Kasumi-1 (cell line): ENCODE results near the gene HOXA3.

Source experiments
- DNase-seq, 2 experiments: peaks; one replicate each; lab custom pipeline; 2025; lab: John Stamatoyannopoulos, UW

The HOXA3 gene

DNA sequence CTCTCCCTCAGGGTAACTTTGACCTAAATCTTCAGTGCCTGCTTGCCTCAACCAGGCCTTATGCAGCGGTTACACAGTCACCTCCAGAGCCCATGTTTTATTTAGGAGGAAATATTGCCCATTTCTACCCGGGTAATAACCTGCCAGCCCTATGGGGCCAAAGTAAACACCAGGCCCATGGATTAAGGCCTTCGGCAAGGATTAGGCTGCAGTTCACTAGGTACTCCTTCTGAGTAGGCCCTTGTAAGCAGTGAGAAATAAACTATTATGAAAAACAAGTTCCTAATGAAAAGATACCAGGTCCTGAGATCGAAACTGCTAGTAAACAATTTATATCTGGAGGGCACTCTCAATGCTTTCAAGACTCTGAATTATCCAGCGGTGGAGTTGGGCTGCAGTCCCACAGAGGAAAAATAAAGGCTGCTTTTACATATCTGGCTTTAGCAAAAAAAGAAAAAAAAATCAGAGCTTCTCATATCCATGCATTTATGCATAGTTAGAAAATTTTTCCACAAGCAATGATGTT lies 25.5 kb upstream of the HOXA3 start:
- no peak for DNase-seq

DNA sequence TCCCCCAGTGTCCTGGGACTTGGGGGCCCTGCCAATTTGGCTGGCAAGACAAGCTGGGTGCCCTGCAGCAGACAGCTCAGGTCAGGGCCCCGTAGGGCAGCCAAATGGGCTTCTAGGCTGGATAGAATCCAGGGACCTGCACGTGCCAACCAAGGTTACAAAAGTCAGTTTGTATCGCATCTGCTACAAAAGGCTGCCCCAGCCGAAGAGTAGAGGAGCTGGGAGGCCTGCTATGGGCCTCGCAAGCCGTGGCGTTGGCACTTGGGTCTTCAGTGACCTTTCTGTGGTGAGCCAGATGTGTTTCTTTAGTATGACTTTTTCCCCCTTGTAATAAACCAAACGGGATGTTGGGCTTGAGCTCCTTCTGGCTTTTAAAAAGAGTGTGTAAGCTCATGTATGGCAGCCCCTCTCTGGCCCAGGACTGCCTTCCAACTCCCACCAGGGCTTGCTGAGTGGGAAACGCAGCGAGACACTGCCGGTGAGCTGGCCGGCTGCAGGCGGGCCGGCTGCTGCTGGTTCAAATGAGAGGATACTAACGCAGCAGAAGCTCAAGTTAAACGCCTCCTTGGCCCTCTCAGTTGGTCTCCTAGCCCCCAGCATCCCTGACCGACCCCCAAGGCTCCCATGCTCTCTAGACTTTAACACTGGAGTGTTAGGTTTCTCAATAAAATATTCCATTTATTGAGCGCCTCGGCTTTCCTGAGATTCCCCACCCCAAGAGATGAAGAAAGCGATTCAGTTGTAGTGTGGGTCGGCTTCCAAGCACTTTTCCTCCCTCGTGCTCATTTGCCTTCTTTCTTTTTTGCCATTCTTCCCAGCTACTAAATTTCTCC lies 24.8 kb upstream of the HOXA3 start:
- DNase-seq, result no peak

DNA sequence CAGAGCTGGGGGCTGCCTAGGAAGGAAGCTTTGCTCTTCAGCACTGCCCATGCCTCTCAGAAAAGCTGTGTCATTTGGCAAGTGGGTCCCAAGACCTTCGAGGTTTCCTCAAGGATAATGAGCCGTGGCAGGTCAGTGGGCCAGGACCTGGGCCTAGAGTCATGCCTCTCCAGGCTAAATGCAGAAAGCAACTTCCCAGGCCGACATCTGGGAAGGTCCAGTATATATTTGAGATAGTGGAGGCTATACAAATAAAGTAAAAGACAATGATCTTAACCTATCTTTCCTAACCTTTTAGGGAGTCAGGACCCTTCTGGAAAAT lies 24.1 kb upstream of the HOXA3 start:
- no peak for DNase-seq

DNA sequence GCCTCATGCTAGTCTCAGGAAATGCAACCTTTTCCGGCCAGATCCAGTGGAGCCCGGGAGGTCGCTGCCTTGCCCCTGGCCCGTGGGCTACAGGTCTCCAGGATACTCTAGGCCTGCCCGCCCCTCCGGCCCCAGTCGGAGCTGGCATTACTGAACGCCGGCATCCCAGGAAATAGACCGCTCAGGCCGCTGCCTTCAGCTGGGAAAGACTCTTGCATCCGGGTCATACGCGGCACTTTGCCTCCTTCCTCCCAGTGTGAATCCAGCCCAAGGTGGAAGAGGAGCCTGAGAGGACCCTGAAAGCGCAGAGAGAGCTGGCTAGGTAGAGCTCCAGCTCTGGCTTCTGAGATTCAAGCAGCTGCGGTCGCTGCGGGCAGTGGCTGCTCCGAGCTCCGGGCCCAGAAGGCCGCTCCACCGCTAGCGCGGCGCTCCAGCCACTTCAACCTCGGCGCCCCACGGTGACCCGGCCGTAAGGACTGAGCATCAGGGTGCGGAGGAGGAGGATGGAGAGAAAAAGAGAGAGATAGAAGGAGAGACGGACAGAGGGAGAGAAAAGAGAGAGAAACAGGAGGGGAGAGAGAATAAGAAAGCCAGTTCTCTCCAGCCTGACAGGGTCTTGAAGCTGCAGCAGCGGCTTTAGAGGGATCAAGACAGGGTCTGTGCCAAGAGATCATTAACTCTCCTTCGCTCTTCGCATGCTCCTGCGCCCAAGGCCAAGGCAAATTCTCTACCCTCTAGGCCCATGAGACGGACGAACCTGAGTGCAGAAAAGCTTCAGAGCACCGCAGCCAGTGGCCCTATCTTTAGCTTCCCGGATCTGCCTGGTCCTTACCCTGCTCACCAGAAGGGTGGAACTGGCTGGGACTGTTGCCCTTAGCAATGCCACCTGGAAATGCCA lies 23.5 kb upstream of the HOXA3 start:
- no peak for DNase-seq

DNA sequence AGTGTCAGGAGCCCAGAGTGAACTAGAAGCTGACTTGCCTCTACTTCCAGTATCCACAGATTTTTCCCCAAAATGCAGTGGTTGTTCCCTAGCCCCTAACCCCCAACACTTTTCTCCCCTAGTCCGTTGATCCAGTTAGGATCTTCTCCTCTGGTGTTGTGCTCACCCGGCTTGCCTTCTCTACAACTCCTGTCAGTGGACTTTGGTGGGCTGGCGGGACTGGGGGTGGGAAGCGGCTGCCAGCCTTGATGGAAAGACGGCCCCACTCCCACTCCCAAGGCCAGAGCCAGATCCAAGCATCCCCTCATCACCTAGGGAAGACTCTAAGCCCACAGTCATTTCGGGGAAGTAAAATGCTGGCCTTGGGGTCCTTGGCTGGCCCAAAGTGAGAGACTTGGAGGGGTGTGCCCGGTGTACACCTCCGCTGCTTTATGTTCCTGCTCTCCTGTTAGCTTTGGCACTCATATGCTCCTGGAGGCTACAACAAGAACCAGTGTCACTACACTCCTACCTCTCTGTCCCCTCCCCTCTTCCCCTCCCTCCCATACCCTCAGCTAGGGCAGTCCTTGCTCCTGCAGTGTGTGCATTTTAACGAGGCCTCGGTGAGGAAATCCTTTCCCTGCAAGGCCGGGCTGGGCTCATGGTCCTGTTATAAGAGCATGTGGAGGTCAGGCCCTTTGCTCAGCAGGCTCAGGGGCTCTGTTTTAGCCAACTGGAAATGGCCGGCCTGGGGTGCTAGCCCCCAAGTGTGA lies 22.7 kb upstream of the HOXA3 start:
- DNase-seq, result no peak

DNA sequence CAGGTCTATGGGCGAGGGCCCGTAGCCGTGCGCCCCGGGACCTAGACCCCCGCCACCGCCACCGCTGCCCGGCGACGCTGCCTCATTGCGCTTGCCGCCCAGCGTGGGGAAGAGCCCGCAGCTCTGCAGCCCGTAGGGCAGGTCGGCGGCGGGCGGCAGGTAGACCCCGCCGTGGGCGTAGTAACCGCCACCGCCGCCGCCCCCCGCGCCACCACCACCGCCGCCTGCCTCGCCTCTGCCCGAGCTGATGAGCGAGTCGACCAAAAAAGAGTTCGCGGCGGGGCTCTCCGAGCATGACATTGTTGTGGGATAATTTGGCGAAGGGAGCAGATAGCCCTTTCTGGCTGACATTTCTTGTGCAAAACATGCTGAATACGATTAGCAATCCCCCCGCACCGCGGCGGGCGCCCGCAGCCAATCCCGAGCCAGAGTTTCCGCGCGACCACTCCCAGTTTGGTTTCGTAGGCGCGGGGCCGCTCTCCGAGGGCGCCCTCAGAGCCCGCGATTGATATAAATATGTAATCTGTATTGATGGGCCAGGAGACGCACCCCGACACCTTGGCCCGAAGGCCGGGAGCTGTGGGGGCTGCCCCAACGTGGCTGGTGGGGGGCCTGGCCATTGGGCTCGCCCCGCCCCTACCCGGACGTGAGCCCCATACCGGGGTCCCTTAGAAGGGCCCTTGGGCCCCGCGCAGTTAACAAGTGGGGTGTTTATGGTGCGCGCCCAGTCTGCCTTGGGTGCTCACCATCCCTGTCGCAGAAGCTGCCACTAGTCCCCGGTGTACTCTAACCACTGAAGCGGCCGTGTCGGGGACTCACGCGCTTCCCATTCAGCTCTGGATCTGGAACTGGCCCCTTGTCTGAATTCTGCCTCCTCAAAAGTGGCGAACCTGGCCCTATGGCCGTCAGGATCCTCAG lies 21.8 kb upstream of the HOXA3 start, which contains the start of gene HOXA10:
Gene HOXA10, minus strand, starts transcription at position 365 of the 918 bp plus-strand sequence. Its CDS starts 14 bp downstream, at position 351.
- DNase-seq, result no peak

DNA sequence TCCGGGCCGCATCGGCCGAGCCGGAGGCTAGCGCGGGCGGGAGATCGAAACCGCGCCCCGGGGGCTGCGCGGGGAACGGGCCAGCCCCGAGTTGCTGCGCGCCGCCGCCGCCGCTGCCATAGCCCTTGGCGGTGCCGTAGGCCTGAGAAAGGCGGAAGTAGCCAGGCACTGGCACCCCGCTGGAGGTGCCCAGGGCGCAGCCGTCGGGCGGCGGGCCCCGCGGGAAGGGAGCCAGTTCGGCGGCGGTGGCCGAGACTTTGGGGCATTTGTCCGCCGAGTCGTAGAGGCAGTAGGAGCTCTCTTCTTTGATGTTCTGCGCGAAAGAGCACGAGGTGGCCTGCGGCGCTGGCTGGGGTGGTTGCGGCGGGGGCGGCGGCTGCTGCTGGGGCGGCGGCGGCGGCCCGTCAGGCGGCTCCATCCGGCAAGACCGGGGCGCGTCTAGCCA lies 21.1 kb upstream of the HOXA3 start:
- peak; percentile 60 to 70 for DNase-seq

DNA sequence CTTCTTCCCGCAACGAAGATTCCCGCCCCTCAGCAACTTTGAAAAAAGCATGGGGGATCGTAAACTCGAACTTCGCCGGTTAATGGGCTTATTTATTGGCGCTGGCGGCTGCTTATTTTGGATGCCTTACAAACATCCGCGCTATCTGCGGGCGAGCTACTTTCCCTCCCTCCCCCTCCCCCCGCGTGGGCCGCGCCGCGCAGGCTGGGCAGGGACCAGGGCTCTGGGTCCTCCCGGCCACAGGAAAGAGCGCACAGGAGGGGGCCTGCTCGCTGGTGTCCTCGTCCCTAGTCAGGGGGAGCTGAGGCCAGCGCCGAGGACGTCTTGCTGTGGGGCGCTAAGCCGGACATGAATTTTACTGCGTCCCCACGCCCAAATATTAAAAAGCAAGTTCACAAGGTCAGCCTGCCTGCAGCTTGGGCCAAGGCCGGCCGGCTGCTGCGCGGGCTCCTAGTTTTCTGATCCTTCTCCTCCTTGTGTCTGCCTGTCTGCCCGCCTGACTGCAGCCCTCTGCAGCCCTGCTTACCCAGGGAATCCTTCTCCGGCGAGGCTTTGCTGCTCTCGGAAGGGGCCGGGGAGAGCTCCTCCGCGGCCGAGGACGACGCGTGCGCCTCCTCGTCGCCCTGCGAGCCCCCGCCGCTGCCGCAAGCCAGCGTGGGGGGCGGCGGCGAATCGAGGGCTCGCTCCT lies 20.6 kb upstream of the HOXA3 start:
- peak; percentile 60 to 67 for DNase-seq

DNA sequence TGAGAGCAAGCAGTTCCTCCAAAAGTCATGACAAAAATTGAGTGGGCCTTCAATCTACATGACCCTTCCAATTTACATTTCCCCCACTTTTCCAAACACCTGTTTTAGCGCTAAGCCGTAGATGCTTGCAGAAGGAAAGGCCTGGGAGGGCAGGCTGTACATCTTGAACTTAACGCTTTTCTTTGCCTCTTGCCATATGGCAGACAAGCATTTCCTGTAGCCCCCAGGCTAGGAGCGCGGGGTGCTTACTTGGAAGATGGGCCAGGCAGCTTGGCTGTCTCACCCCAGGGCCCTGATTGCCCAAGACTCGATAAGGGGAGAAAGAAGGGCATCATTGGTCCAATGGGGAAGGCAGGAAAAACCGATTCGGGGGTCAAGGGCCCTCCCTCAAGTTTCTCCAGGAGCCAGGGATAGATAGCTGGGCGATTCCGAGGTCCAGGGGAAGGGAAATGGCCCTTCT lies 20.0 kb upstream of the HOXA3 start:
- DNase-seq, result peak; percentile 26 to 48

DNA sequence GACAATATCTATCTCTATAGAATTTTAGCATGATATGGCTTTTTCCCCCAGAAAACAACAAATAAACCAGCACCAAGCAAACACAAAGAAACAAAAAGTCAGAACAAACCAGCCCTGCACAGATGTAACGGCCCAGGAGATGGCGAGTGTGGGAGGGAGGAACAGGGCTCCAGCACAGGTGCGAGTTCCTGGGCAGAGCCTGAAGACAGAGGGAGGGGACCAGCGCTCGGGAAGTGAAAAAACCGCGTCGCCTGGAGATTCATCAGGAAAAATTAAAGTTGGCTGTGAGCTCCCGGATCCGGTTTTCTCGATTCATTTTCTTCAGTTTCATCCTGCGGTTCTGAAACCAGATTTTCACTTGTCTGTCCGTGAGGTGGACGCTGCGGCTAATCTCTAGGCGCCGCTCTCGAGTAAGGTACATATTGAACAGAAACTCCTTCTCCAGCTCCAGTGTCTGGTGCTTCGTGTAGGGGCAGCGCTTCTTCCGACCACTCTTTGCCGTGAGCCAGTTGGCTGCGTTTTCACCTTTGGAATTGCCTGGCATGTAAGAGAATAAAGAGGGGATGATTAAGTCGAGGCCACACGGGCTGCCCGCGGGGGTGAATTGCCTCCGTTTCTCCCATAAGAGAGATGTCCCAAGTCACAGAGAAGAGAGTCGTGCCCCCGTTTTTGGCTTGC lies 19.4 kb upstream of the HOXA3 start:
- peak; percentile 32 to 48 for DNase-seq

DNA sequence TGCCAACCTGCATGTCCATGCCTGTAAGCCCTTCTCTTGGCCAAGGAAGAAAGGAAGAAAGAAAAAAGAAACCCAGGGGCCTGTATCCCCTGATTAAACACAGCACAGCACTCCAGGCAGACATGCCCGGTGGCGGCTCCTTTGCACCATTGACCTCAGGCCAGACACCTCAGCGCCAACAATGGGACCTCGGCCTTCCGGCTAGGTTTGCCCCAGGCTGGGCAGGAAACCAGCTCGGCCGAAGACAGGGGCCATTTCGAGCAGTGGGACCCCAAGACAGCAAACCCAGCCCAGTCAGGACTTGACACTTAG lies 18.9 kb upstream of the HOXA3 start:
- no peak for DNase-seq

DNA sequence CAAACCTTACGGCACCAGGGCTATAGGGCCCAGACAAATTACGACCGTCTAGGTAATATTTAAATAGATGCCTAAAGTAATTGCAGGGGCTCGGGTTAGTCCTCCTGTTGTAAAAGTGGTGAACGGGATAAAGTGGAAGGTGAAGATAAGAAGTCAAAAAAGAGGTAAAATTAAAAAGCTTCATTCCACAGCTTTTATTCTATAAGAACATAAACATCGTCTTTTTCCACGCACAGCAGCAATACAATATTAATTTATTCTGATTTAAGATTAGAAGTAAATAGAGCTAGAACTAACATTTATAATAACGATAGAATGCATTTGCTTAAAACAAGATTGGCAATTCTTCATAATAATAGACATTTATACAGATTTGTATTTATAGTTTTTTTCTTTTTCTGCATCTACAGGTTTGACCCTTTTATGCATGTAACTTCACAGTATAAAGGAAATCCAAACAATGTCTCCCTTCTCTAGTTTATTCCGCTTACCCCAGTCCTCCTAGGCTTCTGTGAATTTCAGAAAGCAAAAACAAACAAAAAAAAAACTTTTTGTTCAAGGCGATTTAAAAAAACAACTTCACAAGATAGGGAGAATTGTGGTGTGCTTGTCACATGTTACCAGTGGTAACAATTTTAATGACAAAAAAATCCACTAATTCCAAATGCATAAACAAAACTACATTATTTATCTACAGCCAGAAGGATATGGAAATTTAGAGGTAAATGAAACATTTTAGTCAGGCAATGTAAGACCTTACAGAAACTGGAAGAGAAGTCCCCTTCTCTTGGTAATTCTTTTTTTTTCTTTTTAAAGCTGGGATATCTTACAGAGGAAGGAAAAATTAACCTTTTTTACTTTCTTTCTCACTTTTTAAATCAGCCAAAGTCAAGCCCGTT lies 18.3 kb upstream of the HOXA3 start:
- no peak for DNase-seq

DNA sequence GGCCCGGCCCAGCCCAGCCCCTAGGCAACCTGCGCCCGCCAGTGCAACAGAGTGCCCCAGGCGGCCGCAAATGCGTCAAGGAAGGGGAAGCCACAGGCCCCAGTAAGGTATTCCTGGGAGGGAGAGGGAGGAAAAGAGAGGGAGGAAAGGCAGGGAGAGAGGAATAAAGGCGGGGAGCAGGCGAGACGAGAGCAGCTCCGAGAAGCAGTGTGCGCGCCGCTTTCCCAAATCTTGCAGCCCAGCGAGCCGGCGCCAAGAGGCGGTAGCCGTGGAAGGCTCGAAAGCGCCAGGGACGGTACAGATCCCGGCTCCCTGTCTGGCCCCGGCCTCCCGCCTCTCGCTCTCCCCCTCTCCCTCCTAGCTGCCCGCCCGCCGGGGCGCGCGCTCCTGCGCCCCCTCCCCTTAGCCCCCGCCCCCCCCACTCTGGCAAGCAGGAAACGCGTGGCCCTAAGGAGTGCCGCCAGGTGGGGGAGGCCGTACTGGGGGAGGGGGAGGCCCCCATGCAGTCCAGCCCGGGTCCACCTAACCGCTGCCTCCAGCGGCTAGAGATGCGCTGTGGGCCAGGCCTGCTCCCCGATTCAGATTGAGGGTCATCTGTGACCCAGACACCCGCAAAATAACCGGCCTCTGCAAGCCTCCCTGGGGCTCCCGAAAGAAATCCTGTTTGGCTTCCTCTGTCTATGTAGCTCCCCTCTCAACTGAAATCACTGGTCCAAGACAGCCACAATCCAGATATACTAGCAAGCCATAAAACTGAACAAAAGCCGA lies 17.5 kb upstream of the HOXA3 start:
- no peak for DNase-seq

DNA sequence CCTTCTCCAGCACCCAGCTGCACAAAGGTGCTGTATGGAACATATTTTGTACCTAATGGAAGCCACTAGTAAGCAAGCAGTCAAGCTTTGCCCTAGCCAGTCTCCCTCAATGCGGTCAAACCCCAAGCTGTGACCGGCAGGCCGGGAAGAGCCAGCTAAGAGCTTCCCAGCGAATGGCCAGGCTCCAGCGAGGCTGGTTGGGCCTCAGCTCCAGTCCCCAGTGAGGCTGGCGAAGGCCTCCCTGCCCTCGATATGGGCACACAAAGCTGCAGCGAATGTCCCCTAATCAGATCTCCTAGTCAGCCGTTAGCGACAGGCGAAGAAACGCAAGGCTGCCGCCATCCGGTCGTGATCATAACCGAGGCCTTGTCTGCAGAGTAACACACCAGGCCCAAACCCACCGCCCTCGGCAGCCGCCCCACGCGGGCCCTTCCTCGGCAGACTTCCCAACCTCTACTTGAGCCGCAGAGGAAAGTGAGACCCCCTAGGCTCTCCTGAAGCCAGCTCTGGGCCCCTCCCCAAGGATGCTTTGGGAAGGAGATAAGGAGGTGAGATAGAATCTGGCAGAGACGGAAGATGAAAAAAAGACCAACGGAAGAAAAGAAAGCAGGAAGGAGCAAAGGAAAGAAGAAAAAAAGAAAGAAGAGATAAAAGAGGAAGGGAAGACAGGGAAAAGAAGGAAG lies 16.0 kb upstream of the HOXA3 start:
- no peak for DNase-seq

DNA sequence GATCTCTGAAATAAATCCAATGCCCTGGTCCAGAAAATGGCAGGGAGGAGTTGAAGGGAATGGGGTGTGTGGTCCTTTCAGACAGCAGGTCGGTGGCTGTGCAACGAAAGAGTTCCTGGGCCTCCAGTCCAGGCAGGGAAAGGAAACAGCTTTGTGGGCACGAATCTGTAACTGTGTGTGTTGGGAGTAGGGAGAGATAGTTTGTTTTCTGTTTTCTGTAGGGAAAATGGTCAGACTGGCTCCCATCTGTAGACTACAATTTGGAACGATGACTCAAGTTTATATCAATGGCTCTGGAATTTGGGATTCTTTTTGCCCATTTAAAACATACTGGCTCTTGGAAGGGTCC lies 15.5 kb upstream of the HOXA3 start:
- no peak for DNase-seq

DNA sequence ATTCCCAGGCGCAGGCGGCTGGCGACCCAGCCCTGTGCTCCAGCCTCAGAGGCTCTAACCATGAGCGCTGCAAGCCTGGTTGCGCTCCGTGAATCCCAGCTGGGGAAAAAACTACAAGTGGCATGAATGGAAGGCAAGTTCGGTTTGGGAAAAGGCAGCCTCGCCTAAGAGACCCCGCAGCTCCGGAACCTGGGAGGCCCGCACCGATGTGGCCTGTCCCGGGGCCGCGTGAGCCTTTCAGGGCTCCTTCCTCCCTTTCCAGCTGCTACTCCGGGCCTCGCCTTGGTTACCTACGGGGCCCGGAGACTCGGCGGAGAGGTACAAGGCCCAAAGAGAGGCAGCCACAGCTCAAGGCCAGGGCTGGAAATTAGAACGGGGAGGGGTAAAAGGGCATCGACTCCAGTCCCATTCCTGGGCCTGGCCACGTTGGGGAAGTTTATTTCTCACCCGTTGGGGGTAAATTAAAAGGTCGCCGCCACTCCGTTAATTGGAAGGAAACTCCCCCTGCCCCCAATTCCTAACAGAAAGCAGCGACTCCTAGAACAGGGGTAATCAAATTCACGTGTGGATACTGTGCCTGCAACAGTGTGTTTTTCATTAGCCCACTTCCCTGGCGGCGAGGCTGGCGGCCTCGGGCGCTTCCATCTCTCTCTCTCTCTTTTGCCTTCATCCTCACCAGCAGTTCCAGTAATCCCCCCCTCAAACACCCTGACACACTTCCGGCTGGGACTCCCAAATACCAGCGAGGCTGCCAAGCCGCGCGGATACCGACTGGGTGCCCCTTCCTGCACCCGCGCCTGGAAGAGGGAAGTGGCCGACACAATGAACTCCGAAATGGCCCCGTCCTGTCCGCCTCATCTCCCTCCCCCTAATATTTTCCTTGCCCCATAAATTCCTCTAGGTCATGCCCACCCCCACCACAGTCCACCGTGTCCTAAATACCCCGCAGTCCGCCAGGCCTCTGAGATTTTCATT lies 14.4 kb upstream of the HOXA3 start:
- no peak for DNase-seq
